Adipose tissue (tissue), 3 donors: ENCODE results near the gene DDIAS. TPM values are rescaled to one million over a fixed set of nuclear protein-coding genes. Genes with fewer than 3 reads are reported as not detected.

Experiments
- H3K27ac ChIP-seq: one replicate; pipeline ENCODE4 v1.5.1; 2013; ENCODE audit warnings: low read depth, low read length
- WGBS, 3 donors: extraction: QIAGEN DNeasy Blood & Tissue Kit; methylation state at CpG; one replicate each; pipeline ENCODE4 v1.1.7; 2013; 5-methylcytosine and 5-hydroxymethylcytosine counted together
- polyA plus RNA-seq, 3 donors: library from polyadenylated mRNA; stranded (reverse); fragments of 200-250 nt; gene quantifications; one replicate each; pipeline ENCODE4 v1.2.3, GENCODE V29; 2013
- donor health status: healthy with polysubstance abuse.
- donor health status: Bipolar disorder and iron deficiency.
- donor health status: healthy.

Gene DDIAS
- polyA plus RNA-seq, 3 donors, result 0.34 to 0.39 (median 0.37) TPM

- 90 to 93% (median 93%) methylated on average over 4 of the region's 4 CpGs for WGBS, 3 donors
- no peak overlapping the region for H3K27ac ChIP-seq
These were observed 26.7 kb upstream of the DDIAS start for GRCh38 chr11:82874646-82875523.

- 35 to 75% (median 37%) methylated on average over 3 of the region's 3 CpGs for WGBS, 3 donors
- H3K27ac ChIP-seq, result no peak overlapping the region
These were observed 17.7 kb upstream of the DDIAS start for GRCh38 chr11:82883853-82884252.

DNA sequence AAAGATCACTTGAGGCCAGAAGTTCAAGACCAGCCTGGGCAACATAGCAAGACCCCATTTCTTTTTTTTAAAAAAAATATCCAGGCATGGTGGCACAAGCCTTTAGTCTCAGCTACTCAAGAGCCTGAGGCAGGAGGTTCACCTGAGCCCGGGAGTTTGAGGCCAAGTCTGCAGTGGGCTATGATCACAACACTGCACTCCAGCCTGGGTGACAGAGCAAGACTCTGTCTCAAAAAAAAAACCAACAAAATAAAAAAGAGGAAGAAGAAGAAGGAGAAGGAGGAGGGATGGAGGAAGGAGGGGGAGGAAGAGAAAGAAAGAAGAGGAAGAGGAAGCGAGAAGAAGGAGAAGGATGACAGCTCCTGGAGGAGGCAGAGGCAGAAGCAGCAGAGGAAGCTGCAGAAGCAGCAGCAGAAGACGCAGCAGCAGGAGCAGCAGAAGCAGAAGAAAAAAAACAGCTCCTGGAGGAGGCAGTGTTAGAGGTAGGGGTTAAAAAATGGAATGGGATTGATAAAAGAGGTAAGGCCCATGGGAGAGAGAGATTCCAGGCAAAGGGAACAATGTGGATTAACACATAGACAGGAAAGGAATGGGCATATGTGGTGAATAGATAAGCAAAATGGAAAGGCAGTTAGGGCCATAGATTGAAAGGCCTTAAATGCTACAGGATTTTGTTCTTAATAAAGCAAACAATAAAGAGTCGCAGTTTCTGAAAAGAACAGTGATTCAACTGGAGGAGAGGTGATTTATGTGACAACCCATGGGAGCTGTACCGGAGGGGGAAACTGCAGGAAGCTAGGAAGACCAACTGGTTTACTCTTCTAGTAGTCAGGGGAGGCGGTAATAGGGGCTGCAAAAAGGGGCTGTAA is 12.2 kb upstream of the DDIAS start:
- whole genome bisulfite sequencing, 3 donors, result 32 to 58% (median 35%) methylated on average over 6 of the region's 6 CpGs
- no peak overlapping the region for H3K27ac ChIP-seq

GRCh38 chr11:82890002-82890341 is 11.6 kb upstream of the DDIAS start:
- H3K27ac ChIP-seq, result no peak overlapping the region
- 69 to 89% (median 76%) methylated on average over 1 of the region's 1 CpG for WGBS, 3 donors

DNA sequence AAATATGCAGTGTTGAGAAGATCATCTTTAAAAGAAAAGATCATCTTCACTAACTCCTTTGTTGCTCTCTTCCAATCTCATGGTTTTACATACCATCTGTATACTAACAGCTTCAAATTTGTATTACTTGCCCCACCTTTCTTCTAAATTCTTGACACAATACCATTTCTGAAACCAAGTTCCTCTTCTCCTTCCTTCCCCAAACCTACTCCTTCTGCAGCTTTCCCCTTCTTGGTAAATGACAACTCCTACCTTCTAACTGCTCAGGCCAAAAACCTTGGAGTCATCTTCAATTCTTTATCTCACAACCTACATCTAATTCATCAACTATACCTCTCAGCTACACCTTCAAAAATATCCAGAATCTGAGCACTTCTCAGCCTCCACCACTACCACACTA is 10.6 kb upstream of the DDIAS start:
- no peak overlapping the region for H3K27ac ChIP-seq

DNA sequence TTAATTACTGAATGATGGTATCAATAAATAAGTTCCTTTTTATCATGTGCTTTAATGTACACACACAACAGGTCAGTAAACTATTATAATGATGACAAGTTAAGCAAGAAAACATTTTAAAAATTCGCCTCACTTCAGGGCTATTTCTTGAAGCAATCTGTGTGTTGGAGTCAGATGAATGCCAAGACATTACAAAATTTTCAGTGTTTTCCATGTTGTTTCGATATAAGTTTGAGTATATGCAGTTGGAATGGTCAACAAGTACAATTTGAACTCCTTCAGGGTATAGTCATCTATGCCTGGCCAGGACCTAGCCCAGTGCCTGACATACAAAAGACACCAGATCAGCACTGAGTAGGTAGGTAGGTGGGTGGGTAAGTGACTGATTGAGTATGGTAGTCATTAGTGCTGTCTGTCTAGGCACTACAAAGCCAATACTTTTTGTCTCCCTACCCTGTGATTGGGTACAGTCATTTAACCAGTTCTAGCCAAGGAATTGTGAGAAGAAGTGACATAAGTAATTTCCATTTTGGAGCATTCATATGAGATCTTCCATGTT is 8.8 kb upstream of the DDIAS start:
- no peak overlapping the region for H3K27ac ChIP-seq
- WGBS, 3 donors, result 92 to 94% (median 94%) methylated on average over 2 of the region's 2 CpGs

DNA sequence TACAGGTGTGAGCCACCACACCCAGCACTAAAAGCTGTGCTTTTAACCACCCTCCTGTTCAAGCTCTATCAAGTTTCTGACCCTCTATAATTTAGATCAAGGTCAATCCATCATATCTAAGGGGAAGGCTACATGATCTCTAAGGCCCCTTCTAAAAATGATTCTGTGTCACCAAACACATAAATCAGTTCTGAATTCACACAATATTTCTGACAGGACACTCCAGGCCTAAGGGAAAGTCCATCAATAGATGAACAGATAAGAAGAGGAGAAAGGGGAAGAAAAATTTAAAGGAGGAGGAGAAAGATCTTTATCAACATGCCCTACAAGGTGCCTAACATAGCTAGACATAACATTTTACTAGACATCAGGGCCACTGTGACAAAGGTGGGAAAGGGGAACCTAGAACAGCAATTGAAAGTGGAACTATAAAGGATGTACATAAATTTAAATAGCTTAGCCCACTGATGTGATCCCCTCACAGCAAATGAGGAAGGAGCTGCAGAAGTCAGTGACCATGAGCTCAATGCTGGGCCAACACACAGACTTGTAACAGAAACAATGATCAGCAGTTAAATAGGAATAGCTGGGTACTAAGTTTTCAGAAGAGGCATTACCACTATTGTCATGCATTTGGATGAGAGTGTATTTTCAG is 6.0 kb upstream of the DDIAS start:
- H3K27ac ChIP-seq, result no peak overlapping the region

- no peak overlapping the region for H3K27ac ChIP-seq
- WGBS, 3 donors, result 94 to 96% (median 95%) methylated on average over 6 of the region's 6 CpGs
These were observed 5.4 kb upstream of the DDIAS start for GRCh38 chr11:82896183-82896582.

- 22 to 62% (median 24%) methylated on average over 1 of the region's 1 CpG for WGBS, 3 donors
- H3K27ac ChIP-seq, result no peak overlapping the region
These were observed 3.3 kb upstream of the DDIAS start for GRCh38 chr11:82898241-82898640.

- H3K27ac ChIP-seq, result no peak overlapping the region
- 19 to 26% (median 21%) methylated on average over 3 of the region's 3 CpGs for WGBS, 3 donors
These were observed 2.2 kb upstream of the DDIAS start for GRCh38 chr11:82899186-82899820.

DNA sequence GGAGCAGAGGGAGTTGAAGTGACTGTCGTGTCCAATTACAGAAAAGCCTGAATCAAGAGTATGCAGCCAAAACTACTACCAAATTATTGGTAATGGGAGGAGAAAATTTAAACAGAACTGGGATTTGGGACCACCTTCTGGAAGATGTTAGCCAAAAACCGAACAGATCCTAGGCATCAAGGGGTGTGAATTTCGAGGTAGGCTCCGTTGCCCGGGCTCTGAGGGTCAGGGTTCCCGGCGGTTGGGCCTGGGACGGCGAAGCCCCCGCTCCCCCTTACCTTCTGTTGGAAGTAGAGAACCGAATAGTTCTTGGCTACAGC is 1.6 kb upstream of the DDIAS start:
- no peak overlapping the region for H3K27ac ChIP-seq
- 1 to 2% (median 1%) methylated on average over 11 of the region's 11 CpGs for WGBS, 3 donors

GRCh38 chr11:82900277-82901164 is 1.0 kb upstream of the DDIAS start, which contains the start of gene PRCP:
PRCP (minus strand) TSS chr11:82900430; CDS start chr11:82900402, 28 bp downstream.
- H3K27ac ChIP-seq, result peak within 1 kb of the TSS; percentile 79
- WGBS, 3 donors, result 0% methylated on average over 37 to 40 of the region's 40 CpGs

GRCh38 chr11:82901922-82902485 is 468 bp downstream of the DDIAS start:
- H3K27ac ChIP-seq, result no peak overlapping the region
- WGBS, 3 donors, result 2 to 3% (median 3%) methylated on average over 15 of the region's 15 CpGs

- 74 to 77% (median 74%) methylated on average over 3 of the region's 3 CpGs for WGBS, 3 donors
- H3K27ac ChIP-seq, result no peak overlapping the region
These were observed 1.3 kb downstream of the DDIAS start for GRCh38 chr11:82902880-82903279.

- 58 to 88% (median 85%) methylated on average over 3 of the region's 3 CpGs for WGBS, 3 donors
- no peak overlapping the region for H3K27ac ChIP-seq
These were observed 2.5 kb downstream of the DDIAS start for GRCh38 chr11:82903843-82904586.

GRCh38 chr11:82906236-82906635 is 4.7 kb downstream of the DDIAS start:
- no peak overlapping the region for H3K27ac ChIP-seq
- WGBS, 3 donors, result 71 to 81% (median 73%) methylated on average over 1 of the region's 1 CpG

DNA sequence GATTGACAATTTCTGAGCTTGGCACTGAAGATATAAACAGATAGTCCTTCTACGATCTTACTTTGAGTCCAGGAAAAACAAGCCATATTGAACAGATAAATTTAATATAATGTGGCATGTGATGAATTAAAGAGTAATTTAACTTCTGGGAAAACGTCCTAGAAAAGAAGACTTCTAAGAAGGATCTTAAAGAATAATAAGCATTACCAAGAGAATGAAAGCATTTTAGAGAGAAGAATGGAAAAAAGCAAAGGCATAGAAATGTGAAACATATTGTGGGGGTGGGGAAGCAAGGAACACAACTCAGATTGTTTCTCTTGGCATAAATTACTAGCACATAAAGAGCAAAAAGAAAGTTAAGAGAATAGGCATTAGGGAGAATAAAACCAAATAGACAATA is 5.4 kb downstream of the DDIAS start:
- 57 to 68% (median 60%) methylated on average over 2 of the region's 2 CpGs for WGBS, 3 donors
- no peak overlapping the region for H3K27ac ChIP-seq
